Hepatocyte (in vitro differentiated cells): ENCODE data around the gene CDH4.

Experiments
- EZH2 ChIP-seq: fragments of 200-600 bp; sonication (generic); IDR thresholded peaks from 2 replicates; pipeline ENCODE4 v1.6.1; 2016; ENCODE audit warnings: antibody characterized with exemption, mild to moderate bottlenecking, borderline replicate concordance
- TF ChIP-seq, protein P1 (sequence below): fragments of 200-600 bp; sonication (generic); IDR thresholded peaks from 2 replicates; pipeline ENCODE4 v1.5.1; 2016; ENCODE audit warnings: antibody characterized with exemption, mild to moderate bottlenecking; ENCODE audit not compliant: poor library complexity

DNA sequence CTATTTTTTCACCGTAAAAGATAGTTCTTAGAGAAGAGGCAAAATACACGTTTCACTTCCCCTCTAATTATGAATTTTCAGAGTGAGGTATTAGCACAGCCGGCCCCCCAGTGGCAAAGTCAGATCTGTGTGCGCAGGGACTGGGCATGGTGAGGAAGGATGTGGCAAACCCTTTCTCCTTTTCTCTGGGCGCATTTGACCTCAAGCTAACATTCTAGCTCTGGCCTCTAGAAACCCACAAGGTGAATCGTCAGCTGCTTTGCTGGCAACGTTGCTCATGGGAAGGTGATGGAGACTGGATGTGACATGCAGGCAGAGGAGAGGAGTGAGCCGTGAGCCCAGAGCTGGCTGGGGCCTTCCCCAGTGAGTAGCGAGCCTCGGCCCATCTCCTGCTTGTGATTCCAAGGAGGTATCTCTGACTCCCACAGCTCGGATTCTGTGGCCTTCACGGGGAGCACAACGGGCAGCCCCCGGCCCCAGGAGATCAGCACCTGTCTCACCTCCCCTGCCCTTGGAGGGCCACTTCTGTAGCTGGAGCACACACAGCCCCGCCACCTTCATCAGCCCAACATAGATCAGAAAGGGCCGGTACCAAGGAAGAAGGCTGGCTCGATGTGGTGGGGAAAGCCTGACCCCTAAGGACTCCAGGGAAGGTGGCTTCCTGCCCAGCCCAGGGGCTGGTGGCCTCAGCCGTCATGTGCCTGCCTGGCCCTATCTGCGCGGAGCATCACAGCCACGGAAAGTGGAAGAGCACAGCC lies 660.8 kb downstream of the CDH4 start:
- TF ChIP-seq, protein P1, sequence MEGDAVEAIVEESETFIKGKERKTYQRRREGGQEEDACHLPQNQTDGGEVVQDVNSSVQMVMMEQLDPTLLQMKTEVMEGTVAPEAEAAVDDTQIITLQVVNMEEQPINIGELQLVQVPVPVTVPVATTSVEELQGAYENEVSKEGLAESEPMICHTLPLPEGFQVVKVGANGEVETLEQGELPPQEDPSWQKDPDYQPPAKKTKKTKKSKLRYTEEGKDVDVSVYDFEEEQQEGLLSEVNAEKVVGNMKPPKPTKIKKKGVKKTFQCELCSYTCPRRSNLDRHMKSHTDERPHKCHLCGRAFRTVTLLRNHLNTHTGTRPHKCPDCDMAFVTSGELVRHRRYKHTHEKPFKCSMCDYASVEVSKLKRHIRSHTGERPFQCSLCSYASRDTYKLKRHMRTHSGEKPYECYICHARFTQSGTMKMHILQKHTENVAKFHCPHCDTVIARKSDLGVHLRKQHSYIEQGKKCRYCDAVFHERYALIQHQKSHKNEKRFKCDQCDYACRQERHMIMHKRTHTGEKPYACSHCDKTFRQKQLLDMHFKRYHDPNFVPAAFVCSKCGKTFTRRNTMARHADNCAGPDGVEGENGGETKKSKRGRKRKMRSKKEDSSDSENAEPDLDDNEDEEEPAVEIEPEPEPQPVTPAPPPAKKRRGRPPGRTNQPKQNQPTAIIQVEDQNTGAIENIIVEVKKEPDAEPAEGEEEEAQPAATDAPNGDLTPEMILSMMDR: no peak
- TF ChIP-seq EZH2: no peak
